Activated B cell treated with CpG ODN at 0.5 μM for 24 hours (primary cell): ENCODE data around the gene SUMO4. TPM values are rescaled to one million over a fixed set of nuclear protein-coding genes. Genes with fewer than 3 reads are reported as not detected.

Source experiments
- ATAC-seq: fragments of 200-7000 bp; cut with Tn5 transposase; one replicate; pipeline ENCODE4 v1.10.0; 2021; ENCODE audit warnings: low read depth, mild to moderate bottlenecking, moderate library complexity
- CTCF ChIA-PET: fragments of 350-600 bp; sonication (Branson Sonifier 250); formaldehyde crosslinking; loops from one replicate; lab custom pipeline; 2021; ENCODE audit warnings: antibody characterized with exemption; lab: Charles Lee
- POLR2A ChIA-PET: fragments of 350-600 bp; sonication (Branson Sonifier 250); formaldehyde crosslinking; loops from one replicate; lab custom pipeline; 2021; ENCODE audit warnings: antibody characterized with exemption; lab: Charles Lee
- DNase-seq: peaks from one replicate; pipeline ENCODE4 v3.0.0; 2022
- H3K27ac Mint-ChIP-seq: one replicate; pipeline ENCODE4 v1.8.0; 2020; ENCODE audit warnings: mixed read lengths
- H3K27me3 Mint-ChIP-seq: one replicate; pipeline ENCODE4 v1.8.0; 2021; ENCODE audit warnings: mixed read lengths
- H3K36me3 Mint-ChIP-seq: one replicate; pipeline ENCODE4 v1.8.0; 2021; ENCODE audit warnings: low read depth, mixed read lengths
- H3K4me1 Mint-ChIP-seq: one replicate; pipeline ENCODE4 v1.8.0; 2021; ENCODE audit warnings: mixed read lengths
- H3K4me3 Mint-ChIP-seq: one replicate; pipeline ENCODE4 v1.8.0; 2020; ENCODE audit warnings: mild to moderate bottlenecking, mixed read lengths
- H3K9me3 Mint-ChIP-seq: one replicate; pipeline ENCODE4 v1.8.0; 2020; ENCODE audit warnings: mixed read lengths
- intact Hi-C: fragments of 100-400 bp; cut with micrococcal nuclease; formaldehyde crosslinking; loops from one replicate; pipeline ENCODE4 v1.15.1; 2024
- total RNA-seq: library from RNA; stranded (reverse); gene quantifications from 2 replicates; pipeline ENCODE4 v1.2.3, GENCODE V29; 2022
- TF ChIP-seq, protein P1 (sequence below): fragments of 200-600 bp; IDR thresholded peaks from one replicate; pipeline ENCODE4 v1.8.0; 2022; ENCODE audit warnings: antibody characterized with exemption, mild to moderate bottlenecking

Gene SUMO4
- total RNA-seq, 1 donor from 2014 or later: 7.9 TPM

DNA sequence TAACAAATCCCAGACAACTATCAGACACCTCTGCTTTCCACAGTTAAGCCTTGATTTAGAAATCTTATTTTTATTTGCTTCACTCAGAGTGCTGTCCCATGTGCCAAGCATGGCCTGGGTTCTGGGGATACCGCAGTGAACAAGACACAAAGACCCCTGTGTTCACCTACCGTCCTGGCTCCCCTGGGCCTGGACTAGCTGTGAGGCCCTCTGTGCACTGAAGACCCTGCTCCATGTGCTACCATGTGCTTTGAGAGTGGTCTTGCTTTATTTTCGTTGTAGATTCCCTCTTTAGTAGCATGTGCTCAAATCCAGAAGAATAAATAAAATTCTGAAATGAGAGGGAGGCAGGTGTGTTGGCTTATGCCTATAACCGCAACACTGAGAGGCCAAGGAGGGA lies 22.5 kb downstream of the SUMO4 start:
- TF ChIP-seq, protein P1, sequence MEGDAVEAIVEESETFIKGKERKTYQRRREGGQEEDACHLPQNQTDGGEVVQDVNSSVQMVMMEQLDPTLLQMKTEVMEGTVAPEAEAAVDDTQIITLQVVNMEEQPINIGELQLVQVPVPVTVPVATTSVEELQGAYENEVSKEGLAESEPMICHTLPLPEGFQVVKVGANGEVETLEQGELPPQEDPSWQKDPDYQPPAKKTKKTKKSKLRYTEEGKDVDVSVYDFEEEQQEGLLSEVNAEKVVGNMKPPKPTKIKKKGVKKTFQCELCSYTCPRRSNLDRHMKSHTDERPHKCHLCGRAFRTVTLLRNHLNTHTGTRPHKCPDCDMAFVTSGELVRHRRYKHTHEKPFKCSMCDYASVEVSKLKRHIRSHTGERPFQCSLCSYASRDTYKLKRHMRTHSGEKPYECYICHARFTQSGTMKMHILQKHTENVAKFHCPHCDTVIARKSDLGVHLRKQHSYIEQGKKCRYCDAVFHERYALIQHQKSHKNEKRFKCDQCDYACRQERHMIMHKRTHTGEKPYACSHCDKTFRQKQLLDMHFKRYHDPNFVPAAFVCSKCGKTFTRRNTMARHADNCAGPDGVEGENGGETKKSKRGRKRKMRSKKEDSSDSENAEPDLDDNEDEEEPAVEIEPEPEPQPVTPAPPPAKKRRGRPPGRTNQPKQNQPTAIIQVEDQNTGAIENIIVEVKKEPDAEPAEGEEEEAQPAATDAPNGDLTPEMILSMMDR: no peak
- Mint-ChIP-seq H3K4me1 (peaks cover 2% of the 10 kb centered on the region), H3K36me3 (no peaks in the 10 kb centered on the region), H3K27me3 (no peaks in the 10 kb centered on the region), H3K4me3 (no peak overlapping the region), H3K27ac (no peak overlapping the region), H3K9me3 (no peaks in the 10 kb centered on the region)
- ATAC-seq (no peak), DNase-seq (no peak)
- POLR2A ChIA-PET: no interaction called here
- intact Hi-C loops: no loop called here
- CTCF ChIA-PET: no interaction called here

DNA sequence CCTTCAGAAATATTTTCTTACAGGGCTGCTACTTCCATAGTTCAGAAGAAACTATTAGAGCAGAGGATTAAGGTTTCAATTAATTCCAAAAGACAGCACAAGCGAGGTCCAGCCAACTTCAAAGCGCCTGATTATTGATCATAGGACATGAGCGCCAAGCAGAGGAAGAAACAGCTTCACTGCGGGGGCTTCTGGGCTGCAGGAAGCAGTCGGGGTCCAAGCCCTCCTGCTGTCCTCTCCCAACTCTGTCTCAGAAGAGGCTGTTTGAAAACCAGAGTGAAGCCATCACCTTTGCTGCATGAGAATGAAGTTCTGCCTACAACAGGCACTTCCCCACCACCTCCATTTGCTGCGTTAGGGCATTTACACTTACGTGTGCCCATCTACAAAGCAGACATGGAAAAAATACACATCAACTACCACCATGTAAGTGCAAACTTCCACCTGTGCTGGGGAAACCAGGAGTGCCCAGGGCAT lies 23.9 kb downstream of the SUMO4 start:
- H3K4me1 Mint-ChIP-seq: peaks cover 2% of the 10 kb centered on the region
- H3K4me3 Mint-ChIP-seq: no peak overlapping the region
- DNase-seq (no peak), ATAC-seq (no peak)
- POLR2A ChIA-PET: no interaction called here
- CTCF ChIA-PET: no interaction called here
- intact Hi-C loops: no loop called here
- H3K27ac Mint-ChIP-seq: no peak overlapping the region
- no peaks in the 10 kb centered on the region for H3K9me3 Mint-ChIP-seq
- TF ChIP-seq, protein P1: no peak
- H3K36me3 Mint-ChIP-seq: no peaks in the 10 kb centered on the region
- no peaks in the 10 kb centered on the region for H3K27me3 Mint-ChIP-seq

DNA sequence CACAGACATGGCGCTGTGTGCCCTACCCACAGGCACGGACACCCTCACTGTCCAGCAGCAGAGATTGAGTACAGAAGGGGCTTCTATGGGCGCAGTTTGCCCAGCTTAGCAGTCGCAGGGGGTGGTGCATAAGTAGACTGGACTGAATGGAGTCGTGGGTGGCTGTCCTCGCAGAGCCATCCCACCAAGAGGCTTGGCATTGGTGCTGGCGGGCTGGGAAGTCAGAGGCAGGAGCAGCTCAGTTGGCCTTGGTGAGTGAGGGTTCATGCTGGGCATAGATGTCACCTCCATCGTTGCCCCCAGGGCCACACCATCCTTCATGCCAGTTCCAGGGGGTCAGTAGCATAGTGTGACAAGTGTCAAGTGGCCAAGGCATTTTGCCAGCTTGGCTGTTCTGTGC lies 25.2 kb downstream of the SUMO4 start:
- Mint-ChIP-seq H3K9me3 (no peaks in the 10 kb centered on the region), H3K27me3 (no peaks in the 10 kb centered on the region), H3K4me1 (no peaks in the 10 kb centered on the region), H3K36me3 (no peaks in the 10 kb centered on the region), H3K27ac (no peak overlapping the region), H3K4me3 (no peak overlapping the region)
- POLR2A ChIA-PET: interaction anchor here (0.5 kb wide), 1 partner anchor 381 kb away, joined by 4 read pairs; no protein-coding TSS in a partner anchor
- CTCF ChIA-PET: interaction anchor here (1.5 to 2.0 kb wide), 2 partner anchors 235 to 343 kb away, joined by 3 to 6 read pairs; no protein-coding TSS in a partner anchor
- intact Hi-C loops: no loop called here
- no peak for ATAC-seq
- no peak for DNase-seq
- TF ChIP-seq, protein P1: no peak

DNA sequence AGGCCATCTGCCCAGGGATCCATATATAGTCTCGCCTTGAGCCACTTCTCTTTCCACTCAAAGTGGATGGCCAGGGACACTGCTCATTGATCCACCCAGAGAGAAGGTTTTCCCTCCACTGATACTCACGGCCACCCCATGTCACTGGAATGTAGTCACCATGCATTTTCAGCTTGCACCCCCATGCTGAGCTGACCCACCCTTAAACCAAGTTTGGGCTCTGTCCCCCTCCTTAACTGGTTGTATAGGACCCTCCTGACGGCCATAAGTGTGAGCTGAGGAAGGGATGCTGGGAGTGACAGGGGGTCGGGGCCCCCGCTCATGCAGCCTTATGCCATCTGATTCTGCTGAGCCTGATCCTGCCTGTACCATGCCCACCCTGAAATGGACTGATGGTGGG lies 25.7 kb downstream of the SUMO4 start:
- DNase-seq (no peak), ATAC-seq (no peak)
- H3K27ac Mint-ChIP-seq: no peak overlapping the region
- no peak overlapping the region for H3K4me3 Mint-ChIP-seq
- intact Hi-C loops: no loop called here
- no peaks in the 10 kb centered on the region for H3K4me1 Mint-ChIP-seq
- TF ChIP-seq, protein P1: no peak
- no peaks in the 10 kb centered on the region for H3K36me3 Mint-ChIP-seq
- CTCF ChIA-PET: interaction anchor here (1.0 to 2.0 kb wide), 3 partner anchors 236 to 397 kb away, joined by 3 to 6 read pairs (median 4); no protein-coding TSS in a partner anchor
- POLR2A ChIA-PET: interaction anchor here (0.5 kb wide), 1 partner anchor 381 kb away, joined by 4 read pairs; no protein-coding TSS in a partner anchor
- H3K27me3 Mint-ChIP-seq: no peaks in the 10 kb centered on the region
- H3K9me3 Mint-ChIP-seq: no peaks in the 10 kb centered on the region

DNA sequence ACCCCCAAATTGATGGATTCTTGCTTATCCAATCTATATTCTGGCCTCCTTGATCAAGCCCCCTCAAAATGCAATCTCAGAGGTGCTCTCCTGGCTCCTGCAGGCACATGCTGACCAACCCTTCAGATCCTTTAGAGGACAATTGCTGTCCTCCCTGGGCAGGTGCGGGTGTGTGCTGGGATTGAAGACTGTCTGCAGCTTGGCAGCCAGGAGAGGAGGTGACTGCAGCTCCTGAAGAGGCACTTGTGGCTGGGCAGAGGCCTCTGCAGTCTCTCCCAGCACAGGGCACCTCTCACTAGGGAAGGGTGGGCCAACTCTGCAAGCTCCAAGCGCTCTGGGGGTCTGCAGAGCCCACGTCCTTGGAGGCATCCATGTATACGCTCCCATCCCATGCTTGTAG lies 28.5 kb downstream of the SUMO4 start:
- no peaks in the 10 kb centered on the region for H3K27me3 Mint-ChIP-seq
- H3K4me1 Mint-ChIP-seq: peaks cover 4% of the 10 kb centered on the region
- TF ChIP-seq, protein P1: no peak
- no peaks in the 10 kb centered on the region for H3K36me3 Mint-ChIP-seq
- intact Hi-C loops: no loop called here
- H3K27ac Mint-ChIP-seq: no peak overlapping the region
- CTCF ChIA-PET: interaction anchor here (0.9 to 1.1 kb wide), 4 partner anchors 239 to 399 kb away, joined by 3 to 5 read pairs (median 3); no protein-coding TSS in a partner anchor
- POLR2A ChIA-PET: no interaction called here
- H3K4me3 Mint-ChIP-seq: no peak overlapping the region
- H3K9me3 Mint-ChIP-seq: no peaks in the 10 kb centered on the region
- DNase-seq: no peak
- no peak for ATAC-seq
